ENCODE data around the gene SELENOO.
A peak's percentile ranks its signal among the peaks of the same experiment; 100 is the strongest.

Gene SELENOO

GRCh38 chr22:50177537-50178470 is 23.0 kb upstream of the SELENOO start:
- H3K4me3 Mint-ChIP-seq = no peak overlapping the region
- no peaks in the 10 kb centered on the region for H3K9me3 Mint-ChIP-seq
- peak overlapping the region; percentile 37 for H3K27ac Mint-ChIP-seq
- DNase-seq (no peak), ATAC-seq (replicated peaks) (no peak)
- peaks cover 6 to 7% of the 10 kb centered on the region in 2 donors for H3K27me3 Mint-ChIP-seq
- peaks cover 28 to 30% of the 10 kb centered on the region in 2 donors for H3K36me3 Mint-ChIP-seq
- H3K4me1 Mint-ChIP-seq = peaks cover 29 to 53% of the 10 kb centered on the region in 2 donors

GRCh38 chr22:50178471-50178864 is 22.3 kb upstream of the SELENOO start:
- Mint-ChIP-seq H3K27me3 (peaks cover 6 to 7% of the 10 kb centered on the region in 2 donors), H3K9me3 (no peaks in the 10 kb centered on the region), H3K4me1 (peaks cover 24 to 47% of the 10 kb centered on the region in 2 donors), H3K36me3 (peaks cover 28 to 30% of the 10 kb centered on the region in 2 donors), H3K27ac (no peak overlapping the region), H3K4me3 (no peak overlapping the region)
- ATAC-seq (replicated peaks) (no peak), DNase-seq (no peak)

- ATAC-seq (replicated peaks) = no peak
- Mint-ChIP-seq H3K36me3 (peaks cover 28 to 30% of the 10 kb centered on the region in 2 donors), H3K27me3 (peaks cover 6 to 7% of the 10 kb centered on the region in 2 donors), H3K27ac (no peak overlapping the region), H3K4me1 (peaks cover 23 to 47% of the 10 kb centered on the region in 2 donors), H3K9me3 (no peaks in the 10 kb centered on the region), H3K4me3 (no peak overlapping the region)
- DNase-seq = no peak
These were observed 21.6 kb upstream of the SELENOO start for GRCh38 chr22:50178871-50179869.

- DNase-seq = no peak
- peaks cover 28 to 30% of the 10 kb centered on the region in 2 donors for H3K36me3 Mint-ChIP-seq
- H3K9me3 Mint-ChIP-seq = no peaks in the 10 kb centered on the region
- no peak overlapping the region for H3K27ac Mint-ChIP-seq
- H3K27me3 Mint-ChIP-seq = peaks cover 6 to 7% of the 10 kb centered on the region in 2 donors
- H3K4me3 Mint-ChIP-seq = no peak overlapping the region
- peaks cover 26 to 50% of the 10 kb centered on the region in 2 donors for H3K4me1 Mint-ChIP-seq
- no peak for ATAC-seq (replicated peaks)
These were observed 20.7 kb upstream of the SELENOO start for GRCh38 chr22:50179937-50180726.

- H3K9me3 Mint-ChIP-seq = no peaks in the 10 kb centered on the region
- no peak for ATAC-seq (replicated peaks)
These were observed 19.9 kb upstream of the SELENOO start for GRCh38 chr22:50180727-50181521.

GRCh38 chr22:50182176-50183081 is 18.4 kb upstream of the SELENOO start:
- no peak overlapping the region for H3K27ac Mint-ChIP-seq
- H3K27me3 Mint-ChIP-seq = peaks cover 6 to 7% of the 10 kb centered on the region in 2 donors
- H3K4me3 Mint-ChIP-seq = no peak overlapping the region
- peaks cover 18 to 40% of the 10 kb centered on the region in 2 donors for H3K4me1 Mint-ChIP-seq
- ATAC-seq (replicated peaks) (no peak), DNase-seq (no peak)
- H3K36me3 Mint-ChIP-seq = peaks cover 18 to 24% of the 10 kb centered on the region in 2 donors
- no peaks in the 10 kb centered on the region for H3K9me3 Mint-ChIP-seq

More at GRCh38 chr22:50180727-50181521, 19.9 kb upstream of the SELENOO start:
- H3K36me3 Mint-ChIP-seq = peaks cover 28 to 30% of the 10 kb centered on the region in 2 donors
- peaks cover 21 to 45% of the 10 kb centered on the region in 2 donors for H3K4me1 Mint-ChIP-seq
- no peak overlapping the region for H3K27ac Mint-ChIP-seq
- no peak for DNase-seq
- peaks cover 6 to 7% of the 10 kb centered on the region in 2 donors for H3K27me3 Mint-ChIP-seq
- H3K4me3 Mint-ChIP-seq = no peak overlapping the region

- DNase-seq = no peak
- Mint-ChIP-seq H3K4me3 (peak overlapping the region; percentile 10 to 26), H3K9me3 (no peaks in the 10 kb centered on the region), H3K27ac (no peak overlapping the region), H3K36me3 (peaks cover 16 to 24% of the 10 kb centered on the region in 2 donors), H3K4me1 (peaks cover 18 to 47% of the 10 kb centered on the region in 2 donors), H3K27me3 (peaks cover 6 to 7% of the 10 kb centered on the region in 2 donors)
- ATAC-seq (replicated peaks) = no peak
These were observed 17.5 kb upstream of the SELENOO start for GRCh38 chr22:50183141-50183971.

- peak overlapping the region; percentile 86 to 89 for H3K4me3 Mint-ChIP-seq
- ATAC-seq (replicated peaks) = no peak
- no peak for DNase-seq
- H3K4me1 Mint-ChIP-seq = peaks cover 25 to 53% of the 10 kb centered on the region in 2 donors
- peaks cover 6 to 7% of the 10 kb centered on the region in 2 donors for H3K27me3 Mint-ChIP-seq
- H3K36me3 Mint-ChIP-seq = peaks cover 9 to 21% of the 10 kb centered on the region in 2 donors
- peak overlapping the region; percentile 90 for H3K27ac Mint-ChIP-seq
- H3K9me3 Mint-ChIP-seq = no peaks in the 10 kb centered on the region
These were observed 16.6 kb upstream of the SELENOO start for GRCh38 chr22:50184004-50184901.

- peak overlapping the region; percentile 89 to 93 for H3K4me3 Mint-ChIP-seq
- DNase-seq (no peak), ATAC-seq (replicated peaks) (peak in 1 of 2 donors; percentile 1)
- H3K36me3 Mint-ChIP-seq = peaks cover 3 to 14% of the 10 kb centered on the region in 2 donors
- H3K4me1 Mint-ChIP-seq = peaks cover 27 to 54% of the 10 kb centered on the region in 2 donors
- H3K9me3 Mint-ChIP-seq = no peaks in the 10 kb centered on the region
- peaks cover under 1 to 1% of the 10 kb centered on the region in 2 donors for H3K27me3 Mint-ChIP-seq
- no peak overlapping the region for H3K27ac Mint-ChIP-seq
These were observed 15.9 kb upstream of the SELENOO start for GRCh38 chr22:50184902-50185374.

GRCh38 chr22:50185375-50186087 is 15.3 kb upstream of the SELENOO start, which contains the start of gene TRABD:
TSS of gene TRABD (plus strand) at chr22:50185913. CDS start at chr22:50193061, 7,148 bp downstream.
- peak within 1 kb of the TSS; percentile 93 to 96 for H3K4me3 Mint-ChIP-seq
- H3K36me3 Mint-ChIP-seq = peaks cover 3 to 10% of the 10 kb centered on the region in 2 donors
- DNase-seq = peak; percentile 84
- peak; percentile 57 to 70 for ATAC-seq (replicated peaks)
- peaks cover 28 to 54% of the 10 kb centered on the region in 2 donors for H3K4me1 Mint-ChIP-seq
- no peaks in the 10 kb centered on the region for H3K9me3 Mint-ChIP-seq
- no peaks in the 10 kb centered on the region for H3K27me3 Mint-ChIP-seq
- H3K27ac Mint-ChIP-seq = peak within 1 kb of the TSS; percentile 93

All from stimulated activated naive B cell treated with anti-CD40 and anti-IgM and Interleukin-4, amounts not matched to agents 10 μg/mL and 1 μg/mL and 100 μg/mL, for 72 hours (primary cell).